ENCODE measurements around the gene PRSS57. TPM values are rescaled to one million over a fixed set of nuclear protein-coding genes. Genes with fewer than 3 reads are reported as not detected.
"Not testable (repeated sequence)": the region's sequence is repeated elsewhere in the genome, so short reads cannot be mapped to it uniquely, and the experiment has no call there.

The PRSS57 gene
- total RNA-seq, result not detected

DNA sequence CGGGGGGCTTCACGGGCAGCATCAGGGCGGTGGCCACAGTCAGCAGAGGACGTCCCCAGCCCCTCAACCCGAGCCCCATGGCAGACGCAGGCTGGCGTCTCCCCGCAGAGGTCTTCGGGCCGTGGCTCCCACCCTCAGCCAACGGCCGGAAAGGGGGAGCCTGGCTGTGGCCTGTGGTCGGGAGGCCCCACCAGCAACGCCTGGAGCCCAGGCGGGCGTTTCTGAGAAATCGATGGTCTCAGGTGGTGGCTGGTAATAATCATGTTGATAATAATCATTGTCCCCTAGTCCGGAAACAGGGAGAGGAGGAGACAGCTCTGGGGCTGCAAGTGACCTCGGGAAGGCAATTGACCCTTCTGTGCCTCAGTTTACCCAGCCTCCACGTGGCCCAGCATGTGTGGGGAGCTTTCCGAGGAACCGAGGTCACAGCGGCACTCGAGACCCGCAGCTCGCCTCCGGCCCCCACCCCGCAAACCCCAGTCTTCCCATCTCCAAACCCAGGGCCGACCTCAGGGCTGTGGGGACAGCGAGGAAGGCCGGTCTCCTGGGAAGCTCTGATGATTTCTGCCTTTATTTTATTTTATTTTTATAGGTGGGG is at the start of gene PRSS57:
TSS of gene PRSS57 (minus strand) at position 101 of the 598 bp plus-strand sequence. CDS start at position 79, 22 bp downstream.
- no peak for DNase-seq (ENCODE audit: low spot score)
- ATAC-seq, result no peak

DNA sequence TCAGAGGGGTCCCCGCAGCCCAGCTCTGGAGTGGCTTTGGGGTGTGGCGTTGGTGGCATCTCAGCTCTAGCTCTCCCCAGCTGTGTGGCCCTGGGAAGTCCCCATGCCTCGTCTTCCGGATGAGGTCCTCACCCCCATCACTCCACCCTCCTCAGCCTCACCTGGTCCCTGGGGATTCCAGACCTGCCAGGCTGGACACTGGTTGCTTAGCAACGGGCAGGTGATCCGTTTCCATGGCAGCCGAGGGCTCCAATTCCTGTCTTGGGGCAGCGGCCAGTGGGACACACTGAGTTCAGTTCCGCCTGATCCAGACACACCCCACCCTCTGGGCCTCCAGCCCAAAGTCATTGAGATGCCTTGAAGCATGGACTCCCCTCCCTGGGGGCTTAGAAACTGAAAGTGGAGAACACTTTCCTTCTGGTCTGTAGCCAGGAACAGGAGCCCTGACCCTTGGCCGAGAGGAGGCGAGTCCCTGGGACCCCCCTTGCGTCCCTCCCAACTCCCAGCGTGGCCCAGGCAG is 48.0 kb upstream of the PRSS57 start:
- DNase-seq (ENCODE audit: low spot score) (no peak), ATAC-seq (no peak)

DNA sequence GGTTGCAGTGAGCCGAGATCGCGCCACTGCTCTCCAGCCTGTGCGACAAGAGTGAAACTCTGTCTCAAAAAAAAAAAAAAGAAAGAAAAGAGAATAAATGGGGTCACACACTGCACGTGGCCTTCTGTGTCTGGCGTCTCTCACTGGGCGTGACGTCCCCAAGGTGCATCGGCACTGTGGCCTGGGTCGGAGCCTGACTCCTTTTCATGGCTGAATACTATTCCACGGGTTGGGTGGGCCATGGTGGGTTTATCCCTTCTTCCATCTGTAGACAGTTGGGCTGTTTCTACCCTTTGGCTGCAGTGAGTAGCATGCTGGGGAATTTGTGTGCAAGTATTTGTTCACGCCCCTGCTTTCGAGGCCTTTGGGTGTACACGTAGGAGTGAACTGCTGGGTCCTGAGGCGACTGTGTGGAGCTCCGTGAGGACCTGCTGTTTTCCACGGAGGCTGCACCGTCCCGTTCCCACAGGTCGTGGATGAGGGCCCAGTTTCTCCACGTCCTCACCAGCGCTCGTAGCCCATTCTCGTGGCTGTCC is 47.4 kb upstream of the PRSS57 start:
- DNase-seq (ENCODE audit: low spot score) (no peak), ATAC-seq (no peak)

DNA sequence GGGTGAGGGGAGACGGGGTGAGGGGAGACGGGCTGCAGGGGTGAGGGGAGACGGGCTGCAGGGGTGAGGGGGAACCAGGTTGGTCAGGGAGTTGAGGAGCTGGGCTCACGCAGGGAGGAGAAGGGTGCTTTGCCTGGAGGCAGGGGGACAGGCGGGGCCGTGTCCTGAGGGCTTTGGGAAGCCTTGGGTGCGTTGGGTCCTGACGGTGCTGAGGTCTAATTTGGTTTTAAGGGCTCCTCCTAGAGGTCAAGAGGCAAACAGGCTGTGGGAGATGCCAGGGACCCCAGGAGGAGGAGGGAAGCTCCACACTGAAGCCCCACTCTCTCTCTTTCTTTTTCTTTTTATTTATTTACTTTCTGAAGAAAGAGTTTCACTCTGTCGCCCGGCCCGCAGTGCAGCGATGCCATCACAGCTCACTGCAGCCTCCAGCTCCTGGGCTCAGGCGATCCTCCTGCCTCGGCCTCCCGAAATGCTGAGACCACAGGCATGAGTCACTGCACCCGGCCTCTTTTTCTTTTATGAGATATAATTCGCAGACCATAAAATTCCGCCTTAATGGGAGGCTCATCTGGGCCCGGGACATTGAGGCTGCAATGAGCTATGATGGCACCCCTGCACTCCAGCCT is 46.4 kb upstream of the PRSS57 start:
- DNase-seq (ENCODE audit: low spot score) (no peak), ATAC-seq (no peak)

DNA sequence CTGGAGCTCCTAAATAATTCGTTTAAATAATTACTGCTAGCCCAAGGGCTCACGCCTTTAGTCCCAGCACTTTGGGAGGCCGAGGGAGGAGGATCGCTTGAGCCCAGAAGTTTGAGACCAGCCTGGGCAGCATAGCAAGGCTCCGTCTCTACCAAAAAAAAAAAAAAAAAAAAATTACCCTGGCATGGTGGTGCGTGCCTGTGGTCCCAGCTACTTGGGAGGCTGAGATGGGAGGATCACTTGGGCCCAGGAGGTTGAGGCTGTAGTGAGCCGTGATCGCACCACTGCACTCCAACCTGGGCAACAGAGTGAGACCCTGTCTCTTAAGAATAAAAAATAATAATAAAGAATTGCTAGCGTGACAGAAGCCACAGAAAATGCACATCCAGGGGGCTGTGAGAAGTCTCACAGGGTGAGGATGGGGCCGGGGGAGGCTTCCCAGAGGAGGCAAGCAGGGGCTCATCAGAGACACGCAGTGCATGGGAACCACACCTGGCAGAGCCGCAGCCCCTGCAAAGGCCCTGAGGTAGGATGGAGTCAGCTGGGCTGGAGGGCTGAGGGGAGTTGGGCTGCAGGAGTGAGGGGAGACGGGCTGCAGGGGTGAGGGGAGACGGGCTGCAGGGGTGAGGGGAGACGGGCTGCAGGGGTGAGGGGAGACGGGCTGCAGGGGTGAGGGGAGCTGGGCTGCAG is 45.7 kb upstream of the PRSS57 start:
- not testable (repeated sequence) for DNase-seq (ENCODE audit: low spot score); ATAC-seq

DNA sequence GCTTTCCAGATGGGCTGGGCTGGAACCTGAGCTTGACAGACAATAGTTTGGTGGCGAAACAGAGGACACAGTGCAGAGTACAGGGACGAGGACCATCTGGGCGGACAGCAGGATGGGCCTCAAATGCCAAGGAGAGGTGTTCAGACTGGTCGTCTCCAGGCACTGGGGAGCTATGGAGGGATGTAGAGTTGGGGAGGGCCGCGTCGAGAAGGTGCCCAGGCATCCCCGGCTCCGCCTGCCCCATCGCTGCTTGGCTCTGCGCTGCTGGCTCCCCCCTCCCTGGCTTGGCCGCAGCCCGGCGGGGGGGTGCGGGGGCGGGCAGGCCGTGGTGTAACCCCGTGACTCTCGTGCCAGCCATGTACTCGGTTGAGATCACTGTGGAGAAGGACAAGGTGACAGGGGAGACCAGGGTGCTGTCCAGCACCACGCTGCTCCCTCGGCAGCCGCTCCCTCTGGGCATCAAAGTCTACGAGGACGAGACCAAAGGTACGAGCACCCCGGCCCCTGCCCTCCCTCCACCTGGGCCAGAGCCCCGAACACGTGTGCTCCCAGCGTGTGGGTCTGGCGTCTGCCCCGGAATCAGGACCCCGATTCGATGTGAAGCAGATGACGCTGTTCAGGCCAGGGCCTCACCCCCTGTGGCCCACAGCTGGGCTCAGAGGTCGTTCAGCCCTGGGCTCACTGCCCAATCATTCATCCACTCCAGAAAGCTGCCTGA is 44.9 kb upstream of the PRSS57 start:
- ATAC-seq, result peak; percentile 50
- DNase-seq (ENCODE audit: low spot score), result no peak

DNA sequence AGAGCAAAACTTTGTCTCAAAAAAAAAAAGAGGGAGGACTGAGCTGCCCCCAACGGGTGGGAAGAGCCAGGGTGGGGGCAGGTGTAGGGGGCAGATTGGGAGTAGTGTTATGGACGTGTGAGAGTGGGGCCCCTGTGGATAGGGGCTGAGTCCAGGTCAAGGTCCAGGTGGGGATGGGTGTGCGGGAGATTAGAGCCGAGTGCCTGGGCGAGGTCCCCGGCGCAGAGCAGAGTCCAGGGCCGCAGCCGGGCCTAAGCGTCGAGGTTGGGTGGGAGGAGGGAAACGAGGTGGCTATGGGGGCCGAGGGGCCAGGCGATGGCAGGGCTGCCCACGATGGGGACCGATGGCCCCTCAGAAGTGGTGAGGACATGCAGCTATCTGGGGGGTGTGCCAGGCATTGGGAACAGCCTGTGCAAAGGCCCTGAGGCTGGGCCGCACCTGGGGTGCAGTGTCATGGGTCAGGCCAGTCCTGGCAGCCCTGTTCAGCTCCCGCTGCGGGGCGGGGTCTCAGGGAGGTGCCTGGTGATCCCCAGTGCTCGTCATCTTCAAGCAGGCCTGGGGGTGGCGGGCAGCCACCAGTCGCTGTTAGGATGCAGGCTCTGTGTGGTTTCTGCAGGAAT is 43.4 kb upstream of the PRSS57 start:
- ATAC-seq, result peak; percentile 43
- DNase-seq (ENCODE audit: low spot score), result no peak

DNA sequence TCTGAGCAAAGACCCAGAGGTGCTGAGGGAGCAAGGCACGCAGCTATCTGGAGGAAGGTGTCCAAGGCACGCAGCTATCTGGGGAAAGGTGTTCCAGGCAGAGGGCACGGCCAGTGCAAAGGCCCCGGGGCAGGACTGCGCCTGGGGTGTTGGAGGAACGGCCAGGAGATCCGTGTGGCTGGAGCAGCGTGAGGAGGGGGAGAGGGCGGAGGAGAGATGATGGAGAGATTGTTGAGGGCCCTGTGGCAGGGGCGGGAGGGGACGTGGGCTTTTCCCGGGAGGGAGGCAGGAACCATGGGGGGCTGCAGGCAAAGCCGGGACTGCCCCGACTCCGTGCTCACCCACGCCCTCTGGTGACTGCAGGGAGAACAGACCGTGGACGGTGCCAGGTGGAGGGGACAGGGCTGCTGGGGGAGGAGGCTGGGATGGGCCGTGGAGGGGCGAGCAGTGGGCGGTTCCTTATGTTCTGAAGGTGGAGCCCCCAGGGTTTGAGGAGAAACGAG is 42.4 kb upstream of the PRSS57 start:
- ATAC-seq (peak; percentile 45), DNase-seq (ENCODE audit: low spot score) (no peak)

DNA sequence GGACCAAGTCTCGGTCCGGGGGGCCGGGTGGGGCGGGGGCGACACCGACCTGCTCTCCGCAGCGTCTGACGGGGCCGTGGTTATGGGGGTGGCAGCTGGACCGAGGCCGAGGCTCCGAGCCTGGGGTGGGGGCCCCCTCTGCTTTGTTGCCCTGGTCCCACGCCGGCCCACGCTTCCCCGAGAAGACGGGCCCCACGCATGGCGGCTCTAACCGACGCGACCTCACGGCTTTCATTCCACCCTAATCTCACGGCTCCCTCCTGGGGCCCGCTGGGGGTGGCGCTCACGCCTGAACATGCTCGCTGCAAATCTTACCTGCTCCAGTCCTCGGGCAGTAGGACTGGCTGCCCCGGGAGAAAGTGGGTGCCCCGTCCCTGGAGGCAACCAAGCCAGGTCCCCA is 40.9 kb upstream of the PRSS57 start:
- ATAC-seq, result no peak
- no peak for DNase-seq (ENCODE audit: low spot score)

DNA sequence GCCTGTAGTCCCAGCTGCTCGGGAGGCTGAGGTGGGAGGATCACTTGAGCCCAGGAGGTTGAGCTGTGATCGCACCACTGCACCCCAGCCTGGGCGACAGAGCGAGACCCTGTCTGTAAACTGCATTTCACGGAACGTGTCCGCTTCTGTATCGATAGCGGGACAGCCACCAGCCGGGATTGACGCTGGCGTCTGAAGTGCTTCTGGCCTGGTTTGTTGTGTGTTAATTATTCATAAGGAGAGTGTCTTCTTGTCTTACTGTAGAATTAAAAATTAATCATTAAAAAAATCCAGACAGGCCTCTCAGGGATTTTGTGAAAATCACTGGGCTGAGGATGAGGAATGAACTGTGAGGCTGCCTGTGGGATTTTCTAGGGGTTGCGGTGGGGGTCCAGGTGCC is 39.5 kb upstream of the PRSS57 start:
- DNase-seq (ENCODE audit: low spot score), result no peak
- no peak for ATAC-seq

DNA sequence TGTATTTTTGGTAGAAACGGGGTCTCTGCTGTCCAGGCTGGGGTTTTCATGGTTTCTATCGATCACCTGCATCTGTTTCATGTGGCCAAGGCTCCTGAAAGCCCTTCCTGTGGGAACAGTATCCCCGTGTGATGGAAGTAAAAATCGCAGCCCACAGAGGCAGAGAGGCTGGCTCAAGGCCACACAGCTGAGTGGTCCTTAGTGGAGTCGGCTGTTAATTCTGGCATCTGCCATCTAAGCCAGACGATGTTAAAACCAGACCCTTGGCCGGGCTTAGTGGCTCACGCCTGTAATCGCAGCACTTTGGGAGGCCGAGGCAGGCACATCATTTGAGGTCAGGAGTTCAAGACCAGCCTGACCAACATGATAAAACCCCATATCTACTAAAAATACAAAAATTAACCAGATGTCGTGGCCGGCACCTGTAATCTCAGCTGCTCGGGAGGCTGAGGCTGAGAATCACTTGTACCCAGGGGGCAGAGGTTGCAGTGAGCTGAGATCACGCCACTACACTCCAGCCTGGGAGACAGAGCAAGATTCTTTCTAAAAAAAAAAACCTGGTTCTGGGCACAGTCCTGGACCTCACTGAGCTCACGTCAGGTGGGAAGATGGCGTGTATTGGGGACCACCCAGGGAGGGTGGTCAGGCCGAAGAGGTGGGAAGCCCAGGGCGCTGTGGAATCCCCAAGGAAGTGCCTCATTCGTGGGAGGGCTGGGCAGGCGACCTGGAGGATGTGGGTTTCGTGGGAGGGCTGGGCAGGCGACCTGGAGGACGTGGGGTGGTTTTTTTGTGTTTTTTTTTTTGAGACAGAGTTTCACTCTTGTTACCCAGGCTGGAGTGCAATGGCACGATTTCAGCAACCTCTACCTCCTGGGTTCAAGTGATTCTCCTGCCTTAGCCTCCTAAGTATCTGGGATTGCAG is 37.2 kb upstream of the PRSS57 start:
- no peak for ATAC-seq

DNA sequence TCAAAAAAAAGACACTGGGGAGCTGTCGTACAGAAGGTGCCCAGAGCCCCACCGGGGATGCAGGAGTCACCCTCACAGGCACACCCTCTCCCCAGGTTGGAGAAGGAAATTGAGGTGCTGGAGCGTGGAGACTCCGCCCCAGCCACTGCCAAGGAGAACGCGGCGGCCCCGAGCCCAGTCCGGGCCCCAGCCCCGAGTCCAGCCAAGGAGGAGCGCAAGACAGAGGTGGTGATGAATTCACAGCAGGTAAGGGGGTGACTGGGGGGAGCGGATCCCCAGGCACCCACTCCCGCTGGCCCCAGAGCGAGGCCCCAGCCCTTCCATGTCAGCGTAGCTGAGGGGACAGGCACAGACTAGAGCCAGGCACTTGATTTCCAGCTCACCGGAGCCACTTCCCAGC is 35.7 kb upstream of the PRSS57 start:
- ATAC-seq (no peak), DNase-seq (ENCODE audit: low spot score) (no peak)

More for the DNA sequence above, 37.2 kb upstream of the PRSS57 start:
- no peak for DNase-seq (ENCODE audit: low spot score)

DNA sequence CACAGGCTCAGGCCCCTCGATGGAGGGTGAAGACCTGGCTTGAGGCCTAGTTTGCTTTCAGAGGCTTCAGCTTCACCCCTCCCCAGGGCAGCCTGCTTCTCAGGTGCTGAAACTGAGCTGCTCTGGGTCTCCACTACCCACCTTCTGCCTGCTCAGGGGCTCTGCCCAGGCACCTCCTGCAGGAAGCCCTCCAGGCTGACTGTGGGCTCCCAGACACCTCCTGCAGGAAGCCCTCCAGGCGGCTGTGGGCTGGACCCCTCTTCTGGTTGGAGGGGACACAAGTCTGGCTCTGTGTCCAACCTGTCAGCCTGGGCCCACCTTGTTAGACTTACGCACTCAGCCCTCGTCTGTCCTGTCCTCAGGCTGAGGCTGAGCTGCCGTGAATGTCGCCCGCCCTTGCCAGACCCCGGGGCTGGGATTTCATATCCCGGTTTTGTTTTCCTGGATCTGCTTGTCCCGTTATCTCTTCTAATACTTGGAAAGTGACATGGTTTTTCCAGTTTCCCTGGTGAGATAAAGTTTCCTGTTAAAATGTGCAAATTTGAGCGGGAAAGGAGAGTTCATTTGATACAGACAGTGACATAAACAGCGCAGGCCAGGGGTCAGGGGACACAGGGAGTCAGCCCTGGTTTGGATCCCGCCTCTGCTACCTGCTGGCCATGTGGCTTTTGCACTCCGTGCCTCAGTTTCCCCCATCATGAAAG is 34.9 kb upstream of the PRSS57 start:
- no peak for ATAC-seq
- no peak for DNase-seq (ENCODE audit: low spot score)

DNA sequence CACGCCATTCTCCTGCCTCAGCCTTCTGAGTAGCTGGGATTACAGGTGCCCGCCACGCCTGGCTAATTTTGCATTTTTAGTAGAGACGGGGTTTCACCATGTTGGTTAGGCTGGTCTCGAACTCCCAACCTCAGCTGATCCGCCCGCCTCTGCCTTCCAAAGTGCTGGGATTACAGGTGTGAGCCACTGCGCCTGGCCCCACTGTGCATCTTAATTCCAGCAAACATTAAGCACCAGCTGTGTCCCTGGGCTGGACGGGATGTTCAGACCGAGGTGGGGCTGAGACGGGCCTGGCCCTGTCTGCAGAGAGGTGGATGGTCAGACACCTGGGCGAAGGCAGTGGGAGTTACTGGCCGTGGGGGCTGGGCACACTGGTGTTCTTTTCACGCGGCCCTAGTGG is 34.3 kb upstream of the PRSS57 start:
- not testable (repeated sequence) for ATAC-seq; DNase-seq (ENCODE audit: low spot score)

DNA sequence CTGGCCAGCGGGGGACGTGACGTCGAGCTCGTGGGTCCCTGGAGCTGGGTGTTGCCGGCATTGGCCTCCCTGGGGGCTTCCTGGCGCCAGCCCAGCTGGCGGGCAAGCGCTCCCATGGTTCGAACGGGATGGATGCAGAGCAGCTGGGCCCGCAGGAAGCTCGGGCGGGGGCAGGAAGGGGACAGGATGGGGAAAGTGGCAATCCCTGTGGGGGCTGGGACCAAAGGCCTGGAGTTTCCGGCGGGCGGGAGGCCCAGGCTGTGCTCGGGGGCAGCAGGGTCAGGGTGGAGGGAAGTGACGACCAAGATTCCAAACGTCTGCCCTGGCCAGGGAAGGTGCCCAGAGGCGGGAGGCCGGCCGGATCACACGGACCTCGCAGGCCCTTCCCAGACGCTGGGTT is 32.8 kb upstream of the PRSS57 start:
- ATAC-seq (peak; percentile 76), DNase-seq (ENCODE audit: low spot score) (peak; percentile 67)

DNA sequence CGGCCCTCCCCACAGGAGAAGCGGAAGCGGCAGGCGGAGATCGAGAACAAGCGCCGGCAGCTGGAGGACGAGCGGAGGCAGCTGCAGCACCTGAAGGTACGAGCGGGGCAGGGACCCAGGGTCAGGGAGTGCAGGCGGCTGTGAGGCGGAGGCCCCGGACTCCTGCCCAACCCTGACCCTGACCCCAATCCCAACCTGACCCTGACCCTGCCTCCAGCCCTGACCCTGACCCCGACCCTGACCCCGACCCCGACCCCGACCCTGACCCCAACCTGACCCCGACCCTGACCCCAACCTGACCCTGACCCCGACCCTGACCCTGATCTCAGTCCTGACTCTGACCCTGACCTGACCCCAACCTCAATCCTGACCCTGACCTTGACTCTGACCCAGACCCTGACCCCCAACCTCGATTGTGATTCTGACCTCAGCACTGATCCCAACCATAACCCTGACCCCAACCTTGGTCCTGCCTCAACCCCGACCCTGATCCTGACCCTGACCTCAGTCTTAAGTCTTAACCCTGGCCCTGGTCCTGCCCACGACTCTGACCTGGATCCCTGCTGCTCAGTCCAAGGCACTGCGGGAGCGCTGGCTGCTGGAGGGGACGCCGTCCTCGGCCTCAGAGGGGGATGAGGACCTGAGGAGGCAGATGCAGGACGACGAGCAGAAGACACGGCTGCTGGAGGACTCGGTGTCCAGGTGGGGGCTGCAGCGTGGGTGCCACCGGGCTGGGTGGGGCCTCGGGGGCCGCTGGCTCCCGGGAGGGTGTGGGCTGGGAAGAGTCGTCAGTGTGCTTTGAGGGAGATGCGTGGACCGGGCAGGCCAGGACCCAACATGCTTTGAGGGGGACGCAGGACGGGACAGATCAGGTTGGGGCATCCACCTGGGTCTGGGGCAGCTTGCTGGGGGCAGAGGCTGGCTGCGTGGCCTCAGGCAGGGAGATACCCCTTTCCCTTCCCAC is 32.0 kb upstream of the PRSS57 start:
- peak; percentile 23 for ATAC-seq
- no peak for DNase-seq (ENCODE audit: low spot score)

DNA sequence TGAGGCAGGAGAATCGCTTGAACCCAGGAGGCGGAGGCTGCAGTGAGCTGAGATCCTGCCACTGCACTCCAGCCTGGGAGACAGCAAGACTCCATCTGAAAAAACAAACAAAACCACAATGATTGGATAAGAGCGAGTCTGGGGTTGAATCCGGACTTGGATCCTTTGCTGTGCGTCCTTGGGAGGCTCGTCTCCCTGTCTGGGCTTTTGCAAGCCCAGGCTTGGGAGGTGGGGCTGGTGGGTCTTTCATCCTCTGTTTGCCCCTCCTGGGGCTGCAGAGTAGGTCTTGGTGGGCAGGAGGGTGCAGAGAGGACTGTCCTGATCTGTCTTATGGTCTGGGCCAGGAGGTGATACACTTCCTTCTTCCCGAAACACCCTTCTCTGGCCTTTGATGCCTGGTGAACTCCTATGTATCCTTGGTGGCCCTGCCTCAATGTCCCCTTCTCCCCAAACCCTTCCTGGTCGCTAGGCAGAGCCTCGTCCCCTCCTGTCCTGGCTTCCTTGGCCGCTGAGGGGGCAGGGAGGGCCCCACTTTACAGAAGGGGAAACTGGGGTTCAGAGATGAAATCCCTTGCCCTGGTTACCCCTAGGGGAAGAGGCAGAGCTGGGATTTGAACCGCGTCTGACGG is 30.3 kb upstream of the PRSS57 start:
- DNase-seq (ENCODE audit: low spot score), result no peak
- ATAC-seq, result no peak
